DND-41 (cell line): Measurements from ENCODE around the gene NPIPB6.
"Not testable (repeated sequence)": the region's sequence is repeated elsewhere in the genome, so short reads cannot be mapped to it uniquely, and the experiment has no call there.

Experiments used
- ATAC-seq: fragments of 200-7000 bp; cut with Tn5 transposase; 3 replicates; pipeline ENCODE4 v1.9.1; 2021; ENCODE audit warnings: low read depth; ENCODE audit not compliant: insufficient read depth
- DNase-seq: peaks from one replicate; pipeline ENCODE4 v3.0.0-alpha.2; 2020
- H2AFZ ChIP-seq: 2 replicates; pipeline ENCODE4 v1.6.0; 2012; ENCODE audit warnings: low read depth, low read length
- H3K27ac ChIP-seq: 2 replicates; pipeline ENCODE4 v1.5.1; 2012; ENCODE audit warnings: low read length, inconsistent platforms
- H3K27me3 ChIP-seq: fragments of 200-600 bp; sonication (generic); 2 replicates; pipeline ENCODE4 v1.6.0; 2012; ENCODE audit warnings: low read length, mild to moderate bottlenecking, inconsistent platforms; ENCODE audit not compliant: insufficient read depth, poor library complexity
- H3K36me3 ChIP-seq: 2 replicates; pipeline ENCODE4 v1.5.1; 2012; ENCODE audit warnings: low read length, inconsistent platforms; ENCODE audit not compliant: insufficient read depth
- H3K4me1 ChIP-seq: 2 replicates; pipeline ENCODE4 v1.5.1; 2012; ENCODE audit warnings: mild to moderate bottlenecking, low read length; ENCODE audit not compliant: insufficient read depth
- H3K4me2 ChIP-seq: 2 replicates; pipeline ENCODE4 v1.6.0; 2012; ENCODE audit warnings: mild to moderate bottlenecking, moderate library complexity, low read length, inconsistent platforms; ENCODE audit not compliant: insufficient read depth
- H3K4me3 ChIP-seq, 2 experiments: fragments of 200-600 bp in 1 of 2; shearing (Covaris generic) in 1 of 2; 2 replicates each; pipeline ENCODE4 v1.5.1; 2012 to 2016; ENCODE audit warnings: inconsistent platforms in 2 of 2, low read length in 2 of 2, mild to moderate bottlenecking in 2 of 2, low read depth in 1 of 2, moderate library complexity in 1 of 2
- H3K79me2 ChIP-seq: 2 replicates; pipeline ENCODE4 v1.6.0; 2012; ENCODE audit warnings: low read length, inconsistent platforms; ENCODE audit not compliant: insufficient read depth
- H3K9ac ChIP-seq: 2 replicates; pipeline ENCODE4 v1.6.0; 2012; ENCODE audit warnings: low read depth, mild to moderate bottlenecking, inconsistent platforms, low read length, moderate library complexity
- H3K9me3 ChIP-seq: 2 replicates; pipeline ENCODE4 v1.5.1; 2012; ENCODE audit warnings: low read length, moderate library complexity, mild to moderate bottlenecking, inconsistent platforms; ENCODE audit not compliant: insufficient read depth, severe bottlenecking
- H4K20me1 ChIP-seq: 2 replicates; pipeline ENCODE4 v1.6.0; 2012; ENCODE audit warnings: low read length; ENCODE audit not compliant: insufficient read depth

Gene NPIPB6

GRCh38 chr16:28367926-28368325 lies 4.6 kb upstream of the NPIPB6 start:
- ATAC-seq, H3K27me3 ChIP-seq, DNase-seq, H3K4me2 ChIP-seq, H4K20me1 ChIP-seq, H3K79me2 ChIP-seq, H3K4me1 ChIP-seq, H3K9ac ChIP-seq, H3K9me3 ChIP-seq, H3K27ac ChIP-seq, H3K36me3 ChIP-seq, H3K4me3 ChIP-seq, H2AFZ ChIP-seq: not testable (repeated sequence)

- H3K9me3 ChIP-seq, H3K27me3 ChIP-seq, H3K79me2 ChIP-seq, H4K20me1 ChIP-seq, H3K4me1 ChIP-seq, H3K36me3 ChIP-seq, H3K27ac ChIP-seq: not testable (repeated sequence)
- Histone ChIP-seq H3K4me2 (peak overlapping the region; percentile 48; the same call in 1 of the 2 replicates), H3K4me3 (peak overlapping the region in 1 of 2 experiments; percentile 32; a peak in 2 of 4 replicates), H2AFZ (peak overlapping the region; percentile 26; the same call in 1 of the 2 replicates), H3K9ac (peak overlapping the region; percentile 30; the same call in 1 of the 2 replicates)
- DNase-seq, result peak; percentile 30
- peak; percentile 94 for ATAC-seq
These were observed 1.2 kb upstream of the NPIPB6 start for GRCh38 chr16:28364268-28365173.

GRCh38 chr16:28362600-28362999 lies 708 bp downstream of the NPIPB6 start:
- not testable (repeated sequence) for H3K9me3 ChIP-seq, H3K9ac ChIP-seq, H3K4me2 ChIP-seq, H2AFZ ChIP-seq, H3K79me2 ChIP-seq, H4K20me1 ChIP-seq, H3K4me3 ChIP-seq, H3K4me1 ChIP-seq, H3K27ac ChIP-seq, DNase-seq, ATAC-seq, H3K36me3 ChIP-seq, H3K27me3 ChIP-seq

- H3K27me3 ChIP-seq, result not testable (repeated sequence)
These were observed 25.1 kb downstream of the NPIPB6 start for GRCh38 chr16:28338230-28338629.

GRCh38 chr16:28336940-28337710 lies 26.2 kb downstream of the NPIPB6 start:
- not testable (repeated sequence) for H3K9me3 ChIP-seq, H3K27ac ChIP-seq, H3K4me1 ChIP-seq, H4K20me1 ChIP-seq, H3K27me3 ChIP-seq, H3K79me2 ChIP-seq, H3K4me2 ChIP-seq, DNase-seq, H3K9ac ChIP-seq, H2AFZ ChIP-seq, H3K4me3 ChIP-seq, ATAC-seq, H3K36me3 ChIP-seq

More at GRCh38 chr16:28338230-28338629, 25.1 kb downstream of the NPIPB6 start:
- H3K4me1 ChIP-seq, H3K4me2 ChIP-seq, H4K20me1 ChIP-seq, H3K27ac ChIP-seq, H3K36me3 ChIP-seq, H3K4me3 ChIP-seq, ATAC-seq, H2AFZ ChIP-seq, H3K9me3 ChIP-seq, H3K79me2 ChIP-seq, DNase-seq, H3K9ac ChIP-seq: not testable (repeated sequence)

GRCh38 chr16:28335678-28336077 lies 27.6 kb downstream of the NPIPB6 start:
- H3K4me3 ChIP-seq, H3K36me3 ChIP-seq, H4K20me1 ChIP-seq, ATAC-seq, H3K79me2 ChIP-seq, H3K4me2 ChIP-seq, DNase-seq, H3K9me3 ChIP-seq, H3K27me3 ChIP-seq, H3K27ac ChIP-seq, H3K4me1 ChIP-seq, H2AFZ ChIP-seq, H3K9ac ChIP-seq: not testable (repeated sequence)

GRCh38 chr16:28332632-28333031 lies 30.7 kb downstream of the NPIPB6 start:
- not testable (repeated sequence) for H3K27me3 ChIP-seq, H3K36me3 ChIP-seq, H3K27ac ChIP-seq, H3K9me3 ChIP-seq, H3K9ac ChIP-seq, H3K79me2 ChIP-seq, H3K4me3 ChIP-seq, H3K4me2 ChIP-seq, H4K20me1 ChIP-seq, DNase-seq, H3K4me1 ChIP-seq, H2AFZ ChIP-seq, ATAC-seq

GRCh38 chr16:28330981-28331380 lies 32.3 kb downstream of the NPIPB6 start:
- ATAC-seq, H3K9me3 ChIP-seq, H3K4me2 ChIP-seq, H3K9ac ChIP-seq, H3K36me3 ChIP-seq, DNase-seq, H3K27me3 ChIP-seq, H3K27ac ChIP-seq, H2AFZ ChIP-seq, H4K20me1 ChIP-seq, H3K4me3 ChIP-seq, H3K79me2 ChIP-seq, H3K4me1 ChIP-seq: not testable (repeated sequence)
